Stimulated activated CD4-positive, alpha-beta T cell treated with anti-CD3 and anti-CD28 coated beads, Interleukin-1b, Interleukin-23, amount 100 ng/mL, for 1 hour (primary cell): Measurements from ENCODE around the gene KIF7.

Source experiments
- DNase-seq, 2 donors: peaks; one replicate each; pipeline ENCODE4 v3.0.0-alpha.2; 2020; ENCODE audit warnings: low read depth in 2 of 2

Gene KIF7

GRCh38 chr15:89670971-89671560 is 15.8 kb upstream of the KIF7 start:
- no peak for DNase-seq

GRCh38 chr15:89669941-89670340 is 14.7 kb upstream of the KIF7 start:
- no peak for DNase-seq

DNA sequence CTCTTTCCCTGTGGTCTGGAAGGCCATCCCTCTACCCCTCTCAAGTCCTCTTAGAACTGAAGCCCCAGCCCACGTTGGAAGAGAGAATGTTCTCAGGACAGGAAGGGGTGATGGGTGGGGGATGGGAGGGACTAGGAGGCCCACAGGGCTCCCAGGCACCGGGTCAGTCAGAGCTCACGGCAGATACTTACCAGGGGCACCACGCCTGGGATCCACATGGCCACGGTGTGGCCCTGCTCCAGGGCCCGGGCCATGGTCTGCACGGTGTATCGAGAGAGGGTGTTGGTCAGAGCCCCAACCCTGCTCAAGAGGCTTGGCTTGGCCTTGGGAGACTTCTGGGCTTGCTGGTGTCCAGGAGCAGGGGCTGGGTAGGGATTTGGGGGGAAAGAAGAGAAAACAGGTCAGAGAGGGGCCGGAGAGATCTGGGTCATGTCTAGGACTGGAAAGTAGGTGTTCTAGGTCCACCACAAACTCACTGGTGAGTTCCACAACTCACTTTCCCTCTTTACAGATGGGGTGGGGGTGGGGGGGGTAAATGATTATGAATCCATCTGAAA is 14.1 kb upstream of the KIF7 start:
- DNase-seq: no peak

GRCh38 chr15:89668171-89668570 is 12.9 kb upstream of the KIF7 start:
- no peak for DNase-seq

GRCh38 chr15:89667706-89667960 is 12.4 kb upstream of the KIF7 start:
- no peak for DNase-seq

DNA sequence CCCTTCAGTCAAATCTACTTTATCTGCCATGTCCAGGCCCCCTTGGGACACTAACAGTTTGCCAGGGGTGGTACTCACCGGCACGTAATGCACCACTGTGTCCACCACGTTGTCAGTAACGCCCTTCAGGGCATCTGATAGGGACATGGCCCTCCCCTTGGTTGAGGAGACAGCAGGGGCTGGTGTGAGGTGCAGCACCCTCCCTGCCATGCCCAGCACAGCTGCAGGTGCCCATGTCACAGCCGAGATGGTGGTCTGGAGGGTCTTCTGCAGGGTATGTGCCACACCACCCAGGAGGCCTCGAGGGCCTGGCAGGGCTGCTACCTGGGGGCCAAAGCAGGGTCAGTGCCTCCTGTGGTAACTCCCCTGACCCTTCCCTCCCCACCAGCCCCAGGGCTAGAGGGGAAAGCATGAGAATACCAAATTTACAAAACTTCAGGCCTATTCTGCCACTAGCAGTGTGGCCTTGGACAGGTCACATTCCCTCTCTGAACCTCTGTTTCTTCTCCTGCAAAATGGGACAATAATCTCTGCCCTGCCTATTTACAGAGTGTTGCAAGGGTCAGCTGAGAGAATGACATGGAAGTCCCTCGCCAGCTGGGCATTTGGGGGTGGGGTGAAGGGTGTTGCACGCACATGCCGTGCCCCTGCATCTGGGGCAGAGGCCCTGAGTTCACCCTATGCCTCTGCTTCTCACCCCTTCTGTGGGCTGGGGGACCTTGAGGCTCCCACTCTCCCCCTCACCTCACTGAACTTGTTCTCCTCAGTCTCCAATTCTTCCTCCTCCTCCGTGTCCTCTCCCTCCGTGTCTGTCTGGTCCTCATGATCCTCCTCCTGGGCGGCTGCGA is 11.8 kb upstream of the KIF7 start:
- no peak for DNase-seq

- no peak for DNase-seq
These were observed 11.1 kb upstream of the KIF7 start for GRCh38 chr15:89666184-89666857.

GRCh38 chr15:89665449-89666181 is 10.3 kb upstream of the KIF7 start:
- no peak for DNase-seq

DNA sequence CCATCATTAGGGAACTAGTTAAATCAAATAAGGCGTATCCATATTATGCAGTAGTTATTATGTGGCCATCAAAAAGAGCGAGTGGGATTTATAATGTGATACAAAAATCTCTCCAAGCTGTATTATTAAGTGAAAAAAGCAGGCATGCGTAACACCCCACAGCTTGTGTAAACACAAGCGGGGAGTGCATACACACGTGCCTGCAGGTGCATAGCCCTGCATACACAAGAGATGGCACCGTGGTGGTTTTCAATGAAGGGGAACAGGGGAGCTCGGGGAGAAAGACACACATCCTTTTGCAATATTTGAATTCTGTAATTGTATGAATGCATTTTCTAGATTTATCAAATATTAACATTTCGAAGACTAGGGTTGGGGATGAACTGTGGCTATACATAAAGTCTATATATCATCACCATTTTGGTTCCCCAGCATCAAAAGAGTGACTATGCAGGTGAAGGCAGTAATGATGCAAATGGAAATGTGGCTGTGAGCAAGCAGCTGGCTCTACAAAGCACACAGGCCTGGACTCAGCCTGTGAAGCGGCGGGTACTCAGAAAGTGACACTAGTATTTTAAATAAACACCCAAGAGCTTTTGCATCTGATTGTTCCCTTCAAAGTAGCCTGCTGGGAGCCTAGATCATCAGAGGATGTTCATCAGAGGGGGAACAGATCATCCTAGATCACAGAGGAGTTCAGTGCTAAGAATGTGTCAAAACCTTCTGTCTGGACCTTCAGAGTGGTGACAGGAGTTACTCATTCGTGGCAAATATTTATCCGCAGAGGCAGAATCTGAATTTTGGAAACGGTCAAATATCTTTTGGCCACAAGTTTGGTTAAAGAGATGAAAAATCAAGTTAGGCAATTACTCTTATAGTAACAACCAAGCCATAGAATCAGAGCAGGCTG is 9.4 kb upstream of the KIF7 start:
- no peak for DNase-seq

- no peak for DNase-seq
These were observed 7.8 kb upstream of the KIF7 start for GRCh38 chr15:89662893-89663626.

DNA sequence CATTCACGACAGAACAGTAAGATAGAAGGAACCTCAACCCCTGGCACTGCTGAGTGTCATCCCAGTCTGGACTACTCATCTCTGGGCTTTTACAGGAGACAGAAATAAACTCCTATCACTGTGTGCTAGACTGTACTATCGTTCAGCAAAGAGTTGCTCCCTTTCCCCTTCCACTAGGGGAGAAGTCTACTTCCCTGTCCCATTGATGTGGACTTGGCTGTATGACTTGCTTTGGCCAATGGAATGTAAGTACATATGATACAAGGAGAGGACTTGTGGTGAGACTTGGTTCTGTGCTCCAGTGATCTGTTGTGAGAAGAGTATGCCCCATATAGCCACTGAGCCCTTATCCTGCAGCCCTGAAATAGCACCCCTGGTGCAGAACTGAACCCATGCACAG is 5.3 kb upstream of the KIF7 start:
- no peak for DNase-seq

- DNase-seq: no peak
These were observed 4.0 kb upstream of the KIF7 start for GRCh38 chr15:89659295-89659694.

DNA sequence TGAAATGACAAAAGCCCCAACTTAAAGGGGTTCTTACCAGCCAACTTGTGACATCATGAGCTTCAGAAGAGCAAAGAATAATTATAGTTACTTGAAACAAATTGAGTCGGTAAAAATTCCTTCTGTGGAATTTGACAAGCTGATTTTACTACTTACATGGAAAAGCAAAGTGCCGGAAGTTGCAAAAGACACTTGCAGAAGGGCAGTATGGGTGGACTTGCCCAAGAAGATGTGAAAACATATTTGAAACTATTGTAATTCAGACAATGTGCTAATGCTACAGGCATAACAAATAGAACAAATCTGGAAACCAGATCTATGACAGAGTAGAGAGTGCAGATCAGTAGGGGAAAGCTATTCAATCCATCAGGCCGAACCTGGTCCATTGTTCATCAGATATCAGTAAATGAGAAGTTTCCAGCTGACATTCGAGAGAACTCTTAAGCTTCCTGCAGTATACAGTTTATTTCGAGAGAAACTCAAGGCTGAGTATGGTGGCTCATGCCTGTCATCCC is 2.5 kb upstream of the KIF7 start:
- DNase-seq: no peak

GRCh38 chr15:89656116-89656815 is 999 bp upstream of the KIF7 start:
- DNase-seq: no peak

GRCh38 chr15:89654301-89654761 is 936 bp downstream of the KIF7 start:
- DNase-seq: no peak

DNA sequence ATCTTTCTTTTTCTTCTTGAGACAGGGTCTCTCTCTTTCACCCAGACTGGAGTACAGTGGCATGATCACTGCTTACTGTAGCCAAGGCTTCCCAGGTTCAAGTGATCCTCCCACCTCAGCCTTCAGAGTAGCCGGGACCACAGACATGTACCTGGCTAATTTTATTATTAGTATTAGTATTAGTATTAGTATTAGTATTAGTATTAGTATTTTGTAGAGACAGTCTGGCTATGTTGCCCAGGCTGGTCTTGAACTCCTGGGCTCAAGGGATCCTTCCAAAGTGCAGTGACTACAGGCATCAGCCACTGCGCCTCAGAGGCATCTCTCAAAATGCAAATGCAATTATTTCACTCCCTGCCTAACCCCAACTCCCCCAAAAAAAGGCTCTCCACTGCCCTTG is 1.7 kb downstream of the KIF7 start:
- no peak for DNase-seq

- no peak for DNase-seq
These were observed 2.6 kb downstream of the KIF7 start for GRCh38 chr15:89652666-89653065.

- DNase-seq: no peak
These were observed 3.1 kb downstream of the KIF7 start for GRCh38 chr15:89652131-89652530.

DNA sequence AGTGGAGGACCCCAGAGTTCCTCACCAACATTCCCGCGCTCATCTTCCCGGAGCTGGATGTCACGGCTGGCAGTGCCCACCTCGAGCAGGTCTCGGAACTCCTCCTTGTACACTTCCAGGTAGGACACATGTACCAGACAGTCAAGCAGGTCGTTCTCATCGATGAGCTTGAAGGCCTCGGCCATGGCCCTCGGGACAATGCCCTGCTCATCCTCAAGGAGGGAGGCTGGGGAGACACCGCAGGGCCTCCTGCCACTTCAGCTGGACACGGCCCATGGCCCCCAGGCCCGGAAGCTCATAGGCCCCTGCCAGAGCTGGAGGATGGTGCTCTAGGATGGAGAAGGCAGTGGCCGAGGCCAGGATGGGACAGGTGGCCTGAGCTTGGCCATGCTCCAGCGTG is 5.6 kb downstream of the KIF7 start:
- no peak for DNase-seq
